22Rv1 (cell line): ENCODE data around the gene IPPK.
A peak's percentile ranks its signal among the peaks of the same experiment; 100 is the strongest.

Experiments
- H3K27ac ChIP-seq: fragments of 450-650 bp; 2 replicates; pipeline ENCODE4 v1.5.1; 2017
- ZFX ChIP-seq: fragments of 450-650 bp; IDR thresholded peaks from 2 replicates; pipeline ENCODE4 v1.6.1; 2017; ENCODE audit warnings: antibody characterized with exemption, borderline replicate concordance
- TF ChIP-seq, protein P1 (sequence below): fragments of 450-650 bp; IDR thresholded peaks from 2 replicates; pipeline ENCODE4 v1.5.1; 2017; ENCODE audit warnings: mild to moderate bottlenecking

The IPPK gene

DNA sequence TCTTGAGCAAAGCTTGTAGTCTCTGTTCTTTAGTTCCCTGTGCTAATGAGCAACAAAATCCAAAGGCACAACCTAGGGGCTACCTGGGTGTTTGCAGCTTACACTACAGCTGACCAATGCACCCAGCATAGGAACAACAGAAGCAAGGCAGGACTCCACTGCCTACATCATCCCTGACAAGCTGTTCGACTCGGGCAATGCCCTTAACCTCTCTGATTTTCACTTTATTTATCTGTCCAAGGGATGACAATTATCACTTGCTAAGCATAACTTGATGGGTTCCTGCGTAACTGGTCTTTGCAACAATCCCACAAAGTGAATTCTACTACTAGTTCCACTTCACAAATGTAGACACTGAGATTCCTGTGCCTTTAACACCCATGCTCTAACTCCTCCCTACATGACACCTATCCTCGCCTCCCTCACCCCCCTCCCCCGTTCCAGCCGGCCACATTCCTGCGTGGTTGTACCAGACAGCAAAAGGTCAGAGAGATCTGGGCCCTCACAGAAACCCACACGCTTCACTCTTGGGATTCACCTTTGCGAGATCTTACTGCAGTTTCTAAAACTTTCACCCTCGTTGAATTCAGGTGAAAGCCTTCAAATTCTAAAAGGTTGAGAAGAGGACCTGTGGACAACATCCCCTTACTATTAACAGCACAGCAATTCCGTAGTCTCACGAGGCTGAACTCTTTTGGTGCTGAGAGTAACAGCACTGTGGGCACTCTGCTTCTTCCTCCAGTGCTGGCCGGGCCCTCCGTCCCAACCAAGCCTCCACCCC is 995 bp downstream of the IPPK start:
- peak overlapping the region; percentile 82 for H3K27ac ChIP-seq
- TF ChIP-seq ZFX, result no peak
- TF ChIP-seq, protein P1, sequence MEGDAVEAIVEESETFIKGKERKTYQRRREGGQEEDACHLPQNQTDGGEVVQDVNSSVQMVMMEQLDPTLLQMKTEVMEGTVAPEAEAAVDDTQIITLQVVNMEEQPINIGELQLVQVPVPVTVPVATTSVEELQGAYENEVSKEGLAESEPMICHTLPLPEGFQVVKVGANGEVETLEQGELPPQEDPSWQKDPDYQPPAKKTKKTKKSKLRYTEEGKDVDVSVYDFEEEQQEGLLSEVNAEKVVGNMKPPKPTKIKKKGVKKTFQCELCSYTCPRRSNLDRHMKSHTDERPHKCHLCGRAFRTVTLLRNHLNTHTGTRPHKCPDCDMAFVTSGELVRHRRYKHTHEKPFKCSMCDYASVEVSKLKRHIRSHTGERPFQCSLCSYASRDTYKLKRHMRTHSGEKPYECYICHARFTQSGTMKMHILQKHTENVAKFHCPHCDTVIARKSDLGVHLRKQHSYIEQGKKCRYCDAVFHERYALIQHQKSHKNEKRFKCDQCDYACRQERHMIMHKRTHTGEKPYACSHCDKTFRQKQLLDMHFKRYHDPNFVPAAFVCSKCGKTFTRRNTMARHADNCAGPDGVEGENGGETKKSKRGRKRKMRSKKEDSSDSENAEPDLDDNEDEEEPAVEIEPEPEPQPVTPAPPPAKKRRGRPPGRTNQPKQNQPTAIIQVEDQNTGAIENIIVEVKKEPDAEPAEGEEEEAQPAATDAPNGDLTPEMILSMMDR, result no peak

DNA sequence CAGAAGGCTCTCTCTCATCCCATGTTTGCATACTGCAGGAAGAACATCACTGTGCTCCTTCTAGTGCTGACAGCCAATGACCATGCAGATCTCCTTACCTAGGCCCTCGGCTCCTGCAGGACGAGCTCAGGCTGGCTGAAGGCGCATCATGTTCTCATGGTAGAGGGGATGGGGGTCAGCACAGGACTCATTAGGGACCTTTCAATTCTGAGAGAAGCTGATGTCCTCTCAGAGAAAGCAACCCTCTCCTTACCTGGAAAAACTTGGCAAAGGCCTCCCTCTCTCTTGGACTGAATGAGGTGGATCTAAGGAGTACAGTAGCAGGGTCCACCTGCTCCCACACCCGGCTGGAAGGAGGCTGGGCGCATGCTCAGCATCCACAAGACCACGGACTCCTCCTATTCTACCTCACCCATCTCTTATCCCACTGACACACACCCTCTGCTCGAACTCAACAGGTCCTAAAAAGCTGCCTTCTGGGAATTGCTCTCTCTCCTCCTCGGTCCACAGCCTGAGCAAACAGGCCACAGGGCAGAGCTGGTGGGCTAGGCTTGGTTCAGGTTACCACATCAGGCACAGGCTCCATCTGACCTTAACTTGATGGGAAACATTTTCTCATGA is 2.9 kb downstream of the IPPK start:
- peak overlapping the region; percentile 69 for H3K27ac ChIP-seq
- TF ChIP-seq, protein P1, result no peak
- TF ChIP-seq ZFX, result no peak

DNA sequence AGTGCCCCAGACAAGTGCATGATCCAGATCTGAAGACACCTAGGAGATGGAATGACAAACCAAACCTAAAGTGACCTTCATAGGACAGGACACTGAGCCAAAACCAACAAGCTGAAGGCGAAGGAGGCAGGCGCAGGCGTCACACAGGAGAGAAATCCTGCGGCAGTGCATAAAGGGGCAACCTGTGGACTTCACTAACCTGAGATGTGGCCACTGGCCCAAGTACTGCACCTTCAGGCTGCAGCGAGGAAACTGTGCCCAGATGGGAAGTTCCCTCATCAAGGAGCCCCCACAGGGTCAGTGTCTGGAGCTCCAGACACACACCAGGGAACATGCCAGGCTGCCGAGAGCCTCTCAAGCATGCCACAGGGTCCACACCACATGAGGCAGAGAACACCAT is 3.7 kb downstream of the IPPK start:
- no peak for TF ChIP-seq ZFX
- TF ChIP-seq, protein P1, result no peak

DNA sequence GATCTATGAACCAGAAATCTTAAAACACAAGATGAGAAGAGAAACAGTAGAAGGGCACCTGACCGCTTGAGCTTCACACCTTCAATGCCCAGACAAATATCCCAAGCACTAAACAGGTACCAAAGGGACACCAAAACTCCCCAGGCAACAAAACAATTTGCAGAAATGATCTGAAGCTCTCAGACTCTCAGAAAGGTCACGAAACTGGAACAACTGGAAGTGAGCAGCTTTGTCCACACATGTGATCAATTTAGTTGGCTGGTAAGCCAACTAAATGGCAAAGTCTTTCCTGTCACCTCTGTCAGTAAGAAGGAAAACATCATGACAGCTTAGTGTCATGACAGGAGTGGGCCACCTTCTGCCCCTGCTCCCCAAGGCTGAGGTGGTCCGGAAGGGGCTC is 4.1 kb downstream of the IPPK start:
- no peak for TF ChIP-seq ZFX
- TF ChIP-seq, protein P1, result no peak
- peak overlapping the region; percentile 69 for H3K27ac ChIP-seq

More for the DNA sequence above, 3.7 kb downstream of the IPPK start:
- H3K27ac ChIP-seq, result peak overlapping the region; percentile 69

DNA sequence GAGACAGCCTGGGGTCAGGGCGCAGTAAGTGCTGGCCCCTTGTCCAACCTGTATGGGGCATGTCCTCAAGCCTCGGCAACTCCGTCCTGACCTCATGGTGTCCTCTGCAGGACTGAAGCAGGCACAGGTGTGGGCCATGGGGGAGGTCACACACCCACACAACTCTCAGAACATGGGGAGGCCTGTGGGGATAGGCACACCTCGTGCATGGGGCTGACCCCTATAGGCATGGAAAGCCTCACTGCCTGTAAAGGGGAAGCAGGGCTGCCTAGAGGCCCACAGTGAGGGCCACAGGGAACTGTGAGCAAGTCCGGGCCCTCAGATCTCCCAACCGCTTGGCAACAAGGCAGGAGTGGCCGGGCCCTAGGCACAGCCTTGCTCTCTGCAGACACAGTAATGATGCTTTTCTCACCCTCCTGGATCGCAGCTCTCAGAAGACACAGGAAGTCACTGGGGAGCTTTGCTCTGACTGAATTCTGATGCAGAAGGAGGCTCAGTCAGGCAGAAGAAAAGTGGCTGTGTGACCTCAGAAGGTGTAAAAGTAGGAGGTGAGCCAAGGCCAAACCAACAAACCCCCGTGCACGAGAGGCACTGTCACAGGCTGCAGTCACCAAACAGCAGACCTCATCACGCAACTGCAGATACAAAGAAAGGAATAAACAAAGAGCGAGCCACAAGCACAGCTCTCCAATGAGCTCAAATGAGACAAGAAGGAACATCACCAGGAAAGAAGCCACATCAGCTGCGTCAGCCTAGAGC is 5.4 kb downstream of the IPPK start:
- TF ChIP-seq, protein P1, result no peak
- no peak for TF ChIP-seq ZFX
- H3K27ac ChIP-seq, result 0 out of 2 replicates have a peak overlapping the region, but pooled peaks have one; percentile 69

DNA sequence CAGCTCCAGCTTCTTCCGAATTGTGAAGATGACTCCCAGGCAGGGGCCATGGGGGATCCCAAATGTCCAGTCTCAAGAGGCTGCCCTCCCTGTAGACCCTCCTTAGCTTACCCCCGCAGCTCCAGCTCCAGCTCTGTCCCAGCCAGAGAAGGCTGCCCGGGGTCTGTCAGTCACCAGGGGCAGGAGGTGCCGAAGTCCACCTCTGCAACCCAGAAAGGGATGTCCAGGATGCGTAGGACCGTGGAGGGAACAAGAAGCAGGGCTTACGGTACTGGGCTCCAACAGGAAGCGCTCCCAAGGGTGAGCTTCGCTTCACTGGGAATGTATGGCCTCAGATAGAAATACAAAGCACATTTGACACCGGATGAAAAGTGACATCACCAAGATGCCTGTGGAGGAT is 6.0 kb downstream of the IPPK start:
- TF ChIP-seq, protein P1, result no peak
- TF ChIP-seq ZFX, result no peak
- no peak overlapping the region for H3K27ac ChIP-seq
